T-helper 1 cell treated with Interleukin-12 subunit alpha and Interleukin-12 subunit beta and Interleukin-4 antibody, amounts not matched to agents 30 μg/mL and 1 μg/mL, for 36 hours (primary cell): ENCODE measurements around the gene NAXE.
A peak's percentile ranks its signal among the peaks of the same experiment; 100 is the strongest.
"Not testable (repeated sequence)": the region's sequence is repeated elsewhere in the genome, so short reads cannot be mapped to it uniquely, and the experiment has no call there.

ENCODE experiments used
- H3K27ac Mint-ChIP-seq: one replicate; pipeline ENCODE4 v1.8.0; 2021; ENCODE audit warnings: mild to moderate bottlenecking, mixed read lengths
- H3K27me3 Mint-ChIP-seq: one replicate; pipeline ENCODE4 v1.8.0; 2021; ENCODE audit warnings: low read depth, mixed read lengths
- H3K36me3 Mint-ChIP-seq: one replicate; pipeline ENCODE4 v1.8.0; 2021; ENCODE audit warnings: low read depth, mixed read lengths
- H3K4me1 Mint-ChIP-seq: one replicate; pipeline ENCODE4 v1.8.0; 2021; ENCODE audit warnings: low read depth, mixed read lengths
- H3K4me3 Mint-ChIP-seq: one replicate; pipeline ENCODE4 v1.8.0; 2021; ENCODE audit warnings: mild to moderate bottlenecking, moderate library complexity, mixed read lengths
- H3K9me3 Mint-ChIP-seq: one replicate; pipeline ENCODE4 v1.8.0; 2021; ENCODE audit warnings: mixed read lengths

NAXE gene

GRCh38 chr1:156615946-156616345, 24.4 kb downstream of the NAXE start:
- Mint-ChIP-seq H3K27ac (no peak overlapping the region), H3K4me3 (no peak overlapping the region), H3K27me3 (peaks cover 70% of the 10 kb centered on the region), H3K9me3 (no peaks in the 10 kb centered on the region), H3K4me1 (peaks cover 3% of the 10 kb centered on the region), H3K36me3 (no peaks in the 10 kb centered on the region)

DNA sequence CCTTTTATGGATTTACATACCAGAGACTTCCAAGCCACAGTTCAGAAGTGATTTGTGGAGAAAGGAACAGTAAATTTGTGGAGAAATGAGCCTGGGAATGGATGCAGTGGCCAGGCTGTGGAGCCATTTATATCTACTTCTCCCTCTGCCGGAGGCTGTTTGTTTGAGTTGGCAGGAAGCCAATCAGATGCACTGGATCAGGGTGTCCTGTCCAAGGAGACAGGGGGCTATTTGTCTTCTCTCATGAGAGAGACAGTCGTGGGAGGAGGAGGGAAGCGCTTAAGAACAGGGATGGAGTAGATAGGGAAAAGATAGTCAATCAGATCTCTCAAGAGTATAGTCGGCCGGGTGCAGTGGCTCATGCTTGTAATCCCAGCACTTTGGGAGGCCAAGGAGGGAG, 24.9 kb downstream of the NAXE start:
- H3K27ac Mint-ChIP-seq, result no peak overlapping the region
- no peak overlapping the region for H3K4me3 Mint-ChIP-seq
- H3K36me3 Mint-ChIP-seq, result no peaks in the 10 kb centered on the region
- H3K4me1 Mint-ChIP-seq, result peaks cover 3% of the 10 kb centered on the region
- H3K27me3 Mint-ChIP-seq, result peaks cover 72% of the 10 kb centered on the region
- no peaks in the 10 kb centered on the region for H3K9me3 Mint-ChIP-seq

DNA sequence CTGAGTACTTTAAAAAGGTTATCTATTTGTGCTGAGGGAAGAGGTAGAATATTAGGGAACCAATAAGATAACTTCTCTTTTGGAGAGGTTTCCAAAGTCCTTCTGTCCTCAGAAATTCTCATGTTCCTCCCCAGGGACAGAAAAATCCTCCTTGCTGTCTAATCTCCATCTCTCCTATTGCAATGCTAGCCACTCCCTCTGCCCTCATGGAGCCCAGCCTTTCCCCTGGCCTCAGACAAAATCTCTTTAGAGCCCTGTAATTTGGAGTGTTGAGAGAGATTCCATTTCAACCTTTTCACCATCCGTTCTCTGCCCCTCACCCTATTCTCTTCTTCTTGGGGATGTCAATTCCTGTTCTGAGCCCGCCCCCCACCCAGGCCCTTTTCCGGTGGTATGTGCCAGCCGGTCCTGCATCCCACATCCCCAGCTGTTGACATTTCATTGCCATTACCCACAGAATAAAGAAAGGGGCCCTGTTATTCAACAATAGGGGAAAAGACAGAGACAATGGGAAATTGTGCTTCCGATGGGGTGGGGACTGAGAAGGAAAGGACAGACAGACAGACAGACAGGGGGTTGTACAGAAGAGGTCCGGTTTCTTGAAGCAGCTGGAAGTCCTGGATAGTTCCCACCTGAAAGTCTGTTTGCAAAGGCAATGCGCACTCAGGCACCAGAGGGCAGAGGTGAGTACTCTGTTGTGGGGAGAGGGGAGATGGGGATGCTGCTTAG, 27.4 kb downstream of the NAXE start, which contains the start of gene HAPLN2:
Gene HAPLN2, plus strand, starts transcription at position 563 of the 729 bp plus-strand sequence. CDS start 4,076 bp downstream, outside the sequence.
- Mint-ChIP-seq H3K27ac (no peak within 1 kb of the TSS), H3K4me1 (peaks cover 3% of the 10 kb centered on the region), H3K9me3 (no peaks in the 10 kb centered on the region), H3K27me3 (peaks cover 80% of the 10 kb centered on the region), H3K36me3 (peaks cover 1% of the 10 kb centered on the region), H3K4me3 (no peak within 1 kb of the TSS)

GRCh38 chr1:156619582-156619955, 28.0 kb downstream of the NAXE start:
- Mint-ChIP-seq H3K27ac (no peak overlapping the region), H3K4me1 (peaks cover 5% of the 10 kb centered on the region), H3K9me3 (no peaks in the 10 kb centered on the region), H3K36me3 (peaks cover 1% of the 10 kb centered on the region), H3K4me3 (no peak overlapping the region), H3K27me3 (peaks cover 78% of the 10 kb centered on the region)

- Mint-ChIP-seq H3K36me3 (peaks cover 1% of the 10 kb centered on the region), H3K4me1 (peaks cover 11% of the 10 kb centered on the region), H3K27ac (no peak overlapping the region), H3K4me3 (peak overlapping the region; percentile 53), H3K27me3 (peaks cover 74% of the 10 kb centered on the region), H3K9me3 (no peaks in the 10 kb centered on the region)
Observed at GRCh38 chr1:156622581-156623297, 31.2 kb downstream of the NAXE start.

DNA sequence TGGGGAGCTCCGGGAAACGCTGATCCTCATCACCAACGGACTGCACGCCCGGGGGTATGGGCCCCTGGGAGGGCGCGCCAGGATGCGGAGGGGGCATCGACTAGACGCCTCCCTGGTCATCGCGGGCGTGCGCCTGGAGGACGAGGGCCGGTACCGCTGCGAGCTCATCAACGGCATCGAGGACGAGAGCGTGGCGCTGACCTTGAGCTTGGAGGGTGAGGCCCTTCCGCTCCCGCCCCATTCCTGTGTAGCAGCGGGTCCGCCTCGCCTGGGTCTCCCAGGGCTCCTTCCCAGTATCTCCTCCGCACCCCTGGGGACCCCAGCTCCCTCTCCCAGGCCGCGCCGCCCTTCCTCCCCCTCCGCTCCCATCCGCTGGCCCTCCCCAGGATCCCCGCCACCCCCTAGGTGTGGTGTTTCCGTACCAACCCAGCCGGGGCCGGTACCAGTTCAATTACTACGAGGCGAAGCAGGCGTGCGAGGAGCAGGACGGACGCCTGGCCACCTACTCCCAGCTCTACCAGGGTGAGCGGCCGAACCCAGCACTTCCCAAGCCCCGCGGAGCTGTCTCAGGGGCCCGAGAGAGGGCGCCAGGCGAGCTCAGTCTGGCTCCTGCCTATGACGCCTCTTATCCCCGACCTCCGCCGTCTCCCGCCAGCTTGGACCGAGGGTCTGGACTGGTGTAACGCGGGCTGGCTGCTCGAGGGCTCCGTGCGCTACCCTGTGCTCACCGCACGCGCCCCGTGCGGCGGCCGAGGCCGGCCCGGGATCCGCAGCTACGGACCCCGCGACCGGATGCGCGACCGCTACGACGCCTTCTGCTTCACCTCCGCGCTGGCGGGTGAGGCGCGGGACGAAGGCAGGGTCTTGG, 32.6 kb downstream of the NAXE start:
- Mint-ChIP-seq H3K27ac (no peak overlapping the region), H3K9me3 (no peaks in the 10 kb centered on the region), H3K4me1 (peaks cover 10% of the 10 kb centered on the region), H3K4me3 (no peak overlapping the region), H3K36me3 (peaks cover 1% of the 10 kb centered on the region), H3K27me3 (peaks cover 77% of the 10 kb centered on the region)

DNA sequence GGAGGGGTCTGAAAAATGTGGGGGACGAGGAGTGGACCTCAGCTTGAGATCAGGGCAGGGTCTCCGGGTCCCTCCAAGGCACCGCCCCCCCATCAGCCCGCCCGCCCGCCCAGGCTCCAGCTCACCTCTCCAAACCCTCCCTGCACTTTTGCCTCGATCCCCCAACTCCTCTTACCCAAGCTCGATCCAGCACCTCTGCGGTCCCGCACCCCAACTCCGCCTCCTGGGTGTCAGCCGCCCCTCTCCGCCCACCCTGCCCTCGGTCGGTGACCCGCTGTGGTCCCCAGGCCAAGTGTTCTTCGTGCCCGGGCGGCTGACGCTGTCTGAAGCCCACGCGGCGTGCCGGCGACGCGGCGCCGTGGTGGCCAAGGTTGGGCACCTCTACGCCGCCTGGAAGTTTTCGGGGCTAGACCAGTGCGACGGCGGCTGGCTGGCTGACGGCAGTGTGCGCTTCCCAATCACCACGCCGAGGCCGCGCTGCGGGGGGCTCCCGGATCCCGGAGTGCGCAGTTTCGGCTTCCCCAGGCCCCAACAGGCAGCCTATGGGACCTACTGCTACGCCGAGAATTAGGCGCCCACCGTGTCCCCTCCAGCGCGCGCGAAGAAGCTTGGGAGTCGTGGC, 33.3 kb downstream of the NAXE start:
- peaks cover 77% of the 10 kb centered on the region for H3K27me3 Mint-ChIP-seq
- no peak overlapping the region for H3K4me3 Mint-ChIP-seq
- H3K36me3 Mint-ChIP-seq, result peaks cover 1% of the 10 kb centered on the region
- H3K4me1 Mint-ChIP-seq, result peaks cover 9% of the 10 kb centered on the region
- H3K9me3 Mint-ChIP-seq, result no peaks in the 10 kb centered on the region
- H3K27ac Mint-ChIP-seq, result no peak overlapping the region

GRCh38 chr1:156625436-156626078, 34.0 kb downstream of the NAXE start:
- Mint-ChIP-seq H3K4me1 (peaks cover 9% of the 10 kb centered on the region), H3K27me3 (peaks cover 74% of the 10 kb centered on the region), H3K36me3 (peaks cover 1% of the 10 kb centered on the region), H3K9me3 (no peaks in the 10 kb centered on the region), H3K27ac (peak overlapping the region; percentile 2), H3K4me3 (peak overlapping the region; percentile 33)

DNA sequence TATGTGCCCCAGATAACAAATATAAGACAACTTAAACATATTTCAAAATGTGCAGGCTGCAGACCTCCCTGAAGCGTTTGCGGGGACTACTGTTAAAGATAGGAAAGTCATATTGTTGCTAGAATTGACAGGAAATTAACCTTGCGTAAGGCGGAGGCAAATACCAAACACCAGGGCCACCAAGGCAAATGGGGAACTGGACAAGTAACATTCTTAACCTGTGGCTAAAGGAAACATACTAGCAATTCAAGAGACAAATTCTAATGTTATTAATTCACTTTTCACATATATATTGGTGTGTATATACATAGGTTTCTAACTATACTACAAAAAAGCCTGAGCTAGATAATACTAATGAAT, 34.5 kb downstream of the NAXE start:
- peaks cover 3% of the 10 kb centered on the region for H3K36me3 Mint-ChIP-seq
- peaks cover 74% of the 10 kb centered on the region for H3K27me3 Mint-ChIP-seq
- no peak overlapping the region for H3K4me3 Mint-ChIP-seq
- H3K27ac Mint-ChIP-seq, result no peak overlapping the region
- peaks cover 9% of the 10 kb centered on the region for H3K4me1 Mint-ChIP-seq
- H3K9me3 Mint-ChIP-seq, result no peaks in the 10 kb centered on the region

DNA sequence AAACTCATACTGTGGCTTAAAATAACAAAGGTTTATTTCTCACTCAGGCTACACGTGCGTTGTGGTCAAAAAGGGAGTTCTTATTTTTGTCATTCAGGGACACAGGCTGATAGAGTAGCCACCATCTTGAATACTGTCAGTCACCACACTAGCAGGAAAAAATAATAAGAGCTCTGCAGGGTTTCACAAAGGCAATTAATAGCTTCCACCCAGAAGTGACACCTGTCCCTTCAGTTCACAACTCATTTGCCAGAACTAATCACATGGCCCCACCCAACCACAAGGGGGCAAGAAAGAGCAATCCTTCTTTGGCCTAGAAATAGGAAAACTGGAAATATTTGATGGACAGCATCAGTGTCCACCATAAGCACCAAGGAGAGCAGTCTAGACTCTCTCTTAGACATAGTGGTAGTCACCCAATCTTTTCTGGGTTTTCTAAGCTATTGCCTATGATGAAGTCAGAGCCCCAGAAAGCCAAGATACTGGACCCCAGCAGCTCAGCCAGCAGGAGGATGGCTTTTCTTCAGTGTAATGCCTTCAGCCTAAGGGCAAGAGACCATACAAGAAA, 35.8 kb downstream of the NAXE start:
- H3K9me3 Mint-ChIP-seq, result no peaks in the 10 kb centered on the region
- no peak overlapping the region for H3K27ac Mint-ChIP-seq
- peaks cover 9% of the 10 kb centered on the region for H3K4me1 Mint-ChIP-seq
- H3K4me3 Mint-ChIP-seq, result no peak overlapping the region
- H3K27me3 Mint-ChIP-seq, result peaks cover 73% of the 10 kb centered on the region
- peaks cover 3% of the 10 kb centered on the region for H3K36me3 Mint-ChIP-seq

GRCh38 chr1:156629823-156630449, 38.4 kb downstream of the NAXE start:
- H3K9me3 Mint-ChIP-seq, result no peaks in the 10 kb centered on the region
- peaks cover 72% of the 10 kb centered on the region for H3K27me3 Mint-ChIP-seq
- no peak overlapping the region for H3K4me3 Mint-ChIP-seq
- H3K36me3 Mint-ChIP-seq, result peaks cover 1% of the 10 kb centered on the region
- no peak overlapping the region for H3K27ac Mint-ChIP-seq
- peaks cover 7% of the 10 kb centered on the region for H3K4me1 Mint-ChIP-seq

GRCh38 chr1:156631152-156631551, 39.6 kb downstream of the NAXE start:
- not testable (repeated sequence) for H3K9me3 Mint-ChIP-seq, H3K4me3 Mint-ChIP-seq, H3K36me3 Mint-ChIP-seq, H3K4me1 Mint-ChIP-seq, H3K27ac Mint-ChIP-seq
- H3K27me3 Mint-ChIP-seq, result peaks cover 68% of the 10 kb centered on the region

DNA sequence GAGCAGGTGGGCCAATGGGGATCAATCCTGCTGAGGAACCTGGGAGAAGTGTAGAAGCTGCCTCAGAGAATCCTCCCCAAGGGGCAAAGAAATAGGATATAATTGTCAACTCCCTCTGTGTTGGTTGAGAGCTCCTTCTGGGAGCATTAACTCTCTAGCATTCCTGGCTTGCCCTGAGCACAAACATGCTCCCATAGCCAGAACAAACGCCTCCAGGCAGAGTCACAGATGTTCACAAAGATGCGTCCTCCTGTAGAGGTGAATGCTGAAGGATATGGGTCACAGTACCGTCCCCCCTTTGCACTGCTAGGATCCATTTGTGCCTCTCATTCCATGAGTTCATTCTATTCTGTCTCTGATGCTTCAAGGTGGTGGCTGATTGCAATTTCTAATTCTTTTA, 40.8 kb downstream of the NAXE start:
- Mint-ChIP-seq H3K36me3 (peaks cover 1% of the 10 kb centered on the region), H3K9me3 (no peaks in the 10 kb centered on the region), H3K4me1 (peaks cover 1% of the 10 kb centered on the region), H3K4me3 (no peak overlapping the region), H3K27me3 (peaks cover 68% of the 10 kb centered on the region), H3K27ac (no peak overlapping the region)
